Measurements from ENCODE around the gene AP1M1. TPM values are rescaled to one million over a fixed set of nuclear protein-coding genes. Genes with fewer than 3 reads are reported as not detected.
A peak's percentile ranks its signal among the peaks of the same experiment; 100 is the strongest.

AP1M1 gene
- total and polyA plus RNA-seq, 9 donors = 33.2 to 56.0 (median 47.5) TPM

DNA sequence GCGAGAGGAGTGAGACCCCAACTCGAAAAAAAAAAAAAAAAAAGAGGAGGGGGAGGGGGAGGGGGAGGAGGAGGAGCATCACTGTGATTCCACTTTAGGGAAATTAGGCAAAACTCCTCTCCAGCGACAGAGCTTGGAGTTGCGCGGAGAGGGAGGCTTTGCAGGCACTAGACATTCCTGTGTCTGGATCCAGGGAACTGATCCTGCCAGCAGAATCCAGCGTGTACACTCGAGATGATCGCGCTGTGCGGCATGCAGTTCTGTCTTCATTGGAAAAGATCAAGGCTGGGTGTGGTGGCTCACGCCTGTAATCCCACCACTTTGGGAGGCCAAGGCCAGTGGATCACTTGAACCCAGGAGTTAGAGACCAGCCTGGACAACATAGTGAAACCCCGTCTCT lies 97.3 kb downstream of the AP1M1 start:
- Histone ChIP-seq H3K9me3 (replicated peaks; ENCODE audit: control insufficient read depth, low read depth, low read length) (no peaks in the 10 kb centered on the region), H3K27me3 (ENCODE audit: control insufficient read depth, insufficient read depth, low read length) (no peaks in the 10 kb centered on the region), H3K36me3 (ENCODE audit: control insufficient read depth, insufficient read depth, low read length) (no peaks in the 10 kb centered on the region), H3K4me1 (ENCODE audit: control insufficient read depth, insufficient read depth, low read length) (peaks cover 48% of the 10 kb centered on the region), H3K4me3 (ENCODE audit: low read length) (no peak overlapping the region), H3K27ac (ENCODE audit: low read length) (peak overlapping the region; percentile 40)
- peak; percentile 91 for DNase-seq
- 5% methylated on average over 9 of the region's 12 CpGs for WGBS (ENCODE audit: insufficient coverage)

Other genes with a start within 250 kb of the AP1M1 start
- not detected for gene OR10H4, start 248.9 kb upstream of the AP1M1 start, total RNA-seq
- gene OR10H4, start 248.9 kb upstream of the AP1M1 start, polyA plus RNA-seq (ENCODE audit: insufficient read depth in 1 of 8, insufficient read length in 8 of 8, low replicate concordance in 1 of 8) = not detected
- gene TPM4, start 121.4 kb upstream of the AP1M1 start, total RNA-seq = 211 TPM
- gene TPM4, start 121.4 kb upstream of the AP1M1 start, polyA plus RNA-seq (ENCODE audit: insufficient read depth in 1 of 8, insufficient read length in 8 of 8, low replicate concordance in 1 of 8) = 100 to 1,000 TPM; 181 to 338 (median 218) TPM
- gene RAB8A, start 86.0 kb upstream of the AP1M1 start, total RNA-seq = 17.5 TPM
- gene RAB8A, start 86.0 kb upstream of the AP1M1 start, polyA plus RNA-seq (ENCODE audit: insufficient read depth in 1 of 8, insufficient read length in 8 of 8, low replicate concordance in 1 of 8) = 10 to 100 TPM; 31.9 to 59.1 (median 42.5) TPM
- 0.13 TPM for gene HSH2D, start 54.2 kb upstream of the AP1M1 start, total RNA-seq
- gene HSH2D, start 54.2 kb upstream of the AP1M1 start, polyA plus RNA-seq (ENCODE audit: insufficient read depth in 1 of 8, insufficient read length in 8 of 8, low replicate concordance in 1 of 8) = under 1 TPM; 0.21 to 0.78 (median 0.38) TPM
- not detected for gene CIB3, start 24.4 kb upstream of the AP1M1 start, total RNA-seq
- gene CIB3, start 24.4 kb upstream of the AP1M1 start, polyA plus RNA-seq (ENCODE audit: insufficient read depth in 1 of 8, insufficient read length in 8 of 8, low replicate concordance in 1 of 8) = under 1 TPM in 2 of 8 donors, not detected in 6; 0.23 to 0.41 TPM
- gene FAM32A, start 12.5 kb upstream of the AP1M1 start, total RNA-seq = 78.5 TPM
- gene FAM32A, start 12.5 kb upstream of the AP1M1 start, polyA plus RNA-seq (ENCODE audit: insufficient read depth in 1 of 8, insufficient read length in 8 of 8, low replicate concordance in 1 of 8) = 10 to 100 TPM; 56.6 to 89.9 (median 71.9) TPM
- 15.3 TPM for gene KLF2, start 126.9 kb downstream of the AP1M1 start, total RNA-seq
- 10 to 100 TPM; 62.6 to 99.1 (median 81.1) TPM for gene KLF2, start 126.9 kb downstream of the AP1M1 start, polyA plus RNA-seq (ENCODE audit: insufficient read depth in 1 of 8, insufficient read length in 8 of 8, low replicate concordance in 1 of 8)